Stimulated activated CD8-positive, alpha-beta memory T cell treated with anti-CD3 and anti-CD28 coated beads, Interleukin-12 subunit alpha, Interleukin-12 subunit beta, amount 100 ng/mL, for 24 hours (primary cell): Measurements from ENCODE around the gene JPT2.
"Not testable (repeated sequence)": the region's sequence is repeated elsewhere in the genome, so short reads cannot be mapped to it uniquely, and the experiment has no call there.

Experiments used
- DNase-seq: peaks from one replicate; pipeline ENCODE4 v3.0.0-alpha.2; 2020; ENCODE audit errors: extremely low read depth

JPT2 gene

DNA sequence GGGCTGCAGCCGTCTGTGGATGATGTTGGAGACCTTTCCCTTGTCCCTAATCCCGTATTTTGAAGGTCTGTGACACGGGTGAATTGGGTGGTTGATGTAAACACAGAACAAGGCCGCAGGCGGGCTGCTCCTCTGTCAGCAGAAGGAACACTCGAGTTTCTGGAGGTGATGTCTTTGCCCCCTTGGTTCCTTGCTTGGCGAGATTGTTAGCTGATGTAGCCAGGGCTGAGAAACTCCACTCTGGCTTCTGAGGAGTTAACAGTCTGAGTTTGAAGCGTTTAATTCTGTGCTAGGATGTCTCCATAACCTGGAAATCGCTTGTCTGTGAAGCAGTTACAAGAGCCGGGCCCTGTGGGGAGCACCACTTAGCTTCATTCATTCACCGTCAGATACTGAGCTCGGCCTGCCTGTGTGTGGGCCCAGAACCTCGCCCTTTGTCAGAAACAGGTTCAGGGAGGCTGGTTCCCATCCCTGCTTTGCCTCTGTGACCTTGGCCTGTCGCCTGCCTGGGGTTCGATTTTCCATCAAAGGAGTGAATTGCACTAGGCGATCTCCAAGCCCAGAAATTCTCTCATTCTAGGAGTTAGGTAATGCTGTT, 29.2 kb downstream of the JPT2 start:
- DNase-seq, result no peak

DNA sequence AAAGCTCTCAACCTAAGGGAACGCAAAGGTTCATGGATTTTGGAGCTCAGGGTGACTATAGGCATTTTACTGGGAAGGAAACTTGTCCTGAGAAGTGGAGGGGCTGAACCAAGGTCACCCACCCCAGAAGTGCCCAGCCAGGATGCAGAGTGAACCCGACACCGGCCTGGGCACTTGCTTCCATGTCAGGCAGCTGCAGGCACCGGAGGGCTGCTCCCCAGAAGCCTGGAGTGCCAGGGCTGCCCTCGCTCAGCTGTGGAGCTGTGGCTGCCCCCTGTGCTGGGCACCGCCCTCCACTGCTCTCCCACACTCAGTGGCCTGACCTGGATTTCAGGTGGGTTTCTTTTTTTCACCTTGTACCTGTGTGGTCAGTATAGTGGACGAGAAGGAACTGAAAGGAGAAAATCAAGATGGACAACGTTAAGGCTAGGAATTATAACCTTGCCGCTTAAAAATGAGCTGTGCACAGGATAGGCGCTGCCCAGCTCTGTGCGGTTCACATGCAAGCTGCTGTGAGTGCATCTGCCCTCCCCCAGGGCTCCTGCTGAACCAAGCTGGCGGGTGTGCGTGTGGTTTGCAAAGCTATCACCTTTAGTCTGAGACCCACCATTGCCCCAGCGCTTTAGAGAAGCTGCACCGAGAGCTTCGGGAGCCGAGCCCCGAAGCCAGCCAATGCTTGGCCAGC, 30.1 kb downstream of the JPT2 start:
- no peak for DNase-seq

DNA sequence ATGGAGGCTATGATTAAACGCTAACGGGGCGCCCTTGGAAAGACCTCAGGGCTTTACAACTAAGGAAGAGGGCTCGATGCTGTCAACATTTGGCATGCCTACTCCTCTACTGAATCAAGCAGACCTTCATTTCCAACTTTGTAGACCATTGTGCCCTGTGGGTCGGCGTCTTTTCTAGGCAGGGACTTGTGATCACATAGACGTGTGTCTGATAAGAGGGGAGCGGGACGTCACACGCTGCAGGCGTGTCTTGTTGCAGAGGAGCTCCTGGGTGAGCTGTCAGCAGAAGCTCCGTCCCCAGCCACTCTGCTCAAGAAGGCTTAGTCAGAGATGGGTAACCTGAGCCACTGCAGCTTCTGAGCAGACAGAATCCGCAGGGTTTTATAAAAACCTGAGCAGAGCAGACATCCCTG, 30.7 kb downstream of the JPT2 start:
- no peak for DNase-seq

DNA sequence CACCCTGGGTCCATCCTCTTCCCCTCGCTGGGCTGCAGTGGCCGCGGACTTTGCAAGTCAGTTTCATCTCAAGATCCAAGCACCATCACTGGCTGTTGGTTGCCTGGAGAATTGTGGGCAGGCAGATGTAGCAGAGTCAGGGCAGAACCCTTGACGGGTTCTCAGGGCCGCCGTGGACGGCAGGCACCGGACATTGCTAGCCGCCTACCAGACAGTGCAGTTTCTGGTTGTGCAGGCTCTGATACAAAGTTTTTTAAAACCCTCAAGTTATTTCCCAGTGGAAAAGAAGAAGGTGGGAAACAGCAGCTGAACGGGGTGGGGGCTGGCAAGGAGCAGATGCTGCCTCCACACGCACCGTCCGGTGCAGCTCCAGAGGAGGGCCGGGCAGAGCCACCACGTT, 31.3 kb downstream of the JPT2 start:
- no peak for DNase-seq

DNA sequence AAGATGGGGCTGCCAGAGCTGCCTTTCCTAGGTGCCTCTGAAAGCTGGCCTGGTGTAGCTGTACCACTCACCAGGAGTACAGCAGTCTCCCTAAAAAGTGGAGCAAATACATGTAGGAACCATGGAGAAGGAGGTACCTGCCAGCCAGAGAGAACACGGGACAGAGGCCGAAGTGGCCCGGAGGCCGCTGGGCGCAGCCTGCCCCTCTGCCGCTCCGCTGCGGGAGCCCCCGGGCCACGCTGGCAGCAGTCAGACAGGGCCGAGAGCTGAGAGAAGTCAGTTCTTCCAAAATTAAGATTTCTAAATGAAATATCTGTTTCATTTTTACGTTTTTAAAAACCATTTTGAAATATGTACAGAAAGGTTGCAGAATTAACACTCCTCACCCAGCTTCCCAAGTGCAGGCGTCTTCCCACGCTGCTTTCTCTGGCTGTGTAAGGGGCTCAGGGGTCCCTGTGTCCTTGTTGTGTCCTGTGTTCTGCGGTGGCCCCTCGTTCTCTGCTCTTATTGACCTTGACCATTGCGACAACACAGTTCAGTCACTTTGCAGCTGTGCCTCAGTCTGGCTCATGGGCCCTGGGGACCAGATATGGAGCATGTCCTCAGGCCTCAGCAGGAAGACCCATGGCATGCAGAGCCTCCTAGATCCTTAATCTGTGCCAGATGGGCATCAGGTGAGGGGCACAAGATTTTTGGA, 32.9 kb downstream of the JPT2 start:
- no peak for DNase-seq

DNA sequence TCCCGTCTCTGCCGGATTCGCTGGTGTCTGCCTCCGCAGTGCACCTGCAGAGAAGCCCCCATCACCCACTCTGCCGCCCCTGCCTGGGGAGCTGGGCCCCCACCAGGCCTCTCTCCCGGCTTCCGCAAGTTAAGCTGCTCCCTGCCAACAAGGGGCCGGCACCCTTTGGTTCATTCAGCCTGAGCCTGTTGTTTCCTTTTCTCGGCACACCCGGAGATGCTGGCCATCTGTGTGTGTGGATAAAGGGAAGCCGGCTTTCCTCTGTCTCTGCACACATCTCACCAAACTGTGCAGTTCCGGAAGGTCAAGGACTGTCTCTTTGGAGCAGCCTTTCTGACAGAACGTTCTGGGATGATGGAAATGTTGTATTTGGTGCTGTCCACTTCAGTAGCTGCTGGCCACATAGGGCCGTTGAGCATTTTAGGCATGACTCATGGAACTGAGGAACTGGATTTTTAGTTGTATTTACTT, 34.7 kb downstream of the JPT2 start:
- DNase-seq, result no peak

DNA sequence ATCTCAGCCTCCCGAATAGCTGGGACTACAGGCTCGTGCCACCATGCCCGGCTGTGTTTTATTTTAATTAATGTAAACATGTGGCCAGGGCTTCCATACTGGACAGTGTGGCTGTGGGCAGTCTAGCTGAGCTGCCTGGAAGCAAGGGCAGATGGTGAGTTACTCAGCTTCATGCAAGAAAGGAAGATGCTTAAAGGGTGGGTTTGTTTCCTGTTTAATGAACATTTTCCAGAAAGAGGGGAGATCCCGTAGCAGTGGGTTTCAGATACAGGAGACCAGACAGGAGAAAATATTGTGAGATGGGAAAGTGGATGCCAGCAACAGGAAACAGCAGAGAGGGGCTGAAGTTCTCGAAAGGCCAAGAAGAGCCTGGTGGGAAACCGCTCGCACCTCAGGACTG, 35.3 kb downstream of the JPT2 start:
- DNase-seq, result no peak

DNA sequence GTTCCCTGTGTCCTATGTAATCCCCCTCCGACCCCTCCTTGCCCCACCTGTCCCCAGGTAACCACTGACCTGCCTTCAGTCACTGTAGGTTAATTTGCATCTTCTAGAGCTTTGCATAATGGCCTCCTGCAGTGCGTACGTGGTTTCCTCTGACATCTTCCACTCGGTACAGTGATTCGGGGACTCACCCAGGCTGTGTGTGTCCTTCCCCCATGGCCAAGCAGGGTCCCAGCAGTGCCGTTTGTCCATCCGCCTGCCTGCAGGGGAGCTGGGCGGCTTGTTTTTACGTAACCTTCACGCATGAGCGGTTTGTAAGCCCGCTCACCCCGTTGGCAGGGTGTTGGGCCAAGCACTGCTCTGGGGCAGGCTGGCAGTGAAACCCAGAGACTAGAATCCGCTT, 35.9 kb downstream of the JPT2 start:
- DNase-seq, result no peak

DNA sequence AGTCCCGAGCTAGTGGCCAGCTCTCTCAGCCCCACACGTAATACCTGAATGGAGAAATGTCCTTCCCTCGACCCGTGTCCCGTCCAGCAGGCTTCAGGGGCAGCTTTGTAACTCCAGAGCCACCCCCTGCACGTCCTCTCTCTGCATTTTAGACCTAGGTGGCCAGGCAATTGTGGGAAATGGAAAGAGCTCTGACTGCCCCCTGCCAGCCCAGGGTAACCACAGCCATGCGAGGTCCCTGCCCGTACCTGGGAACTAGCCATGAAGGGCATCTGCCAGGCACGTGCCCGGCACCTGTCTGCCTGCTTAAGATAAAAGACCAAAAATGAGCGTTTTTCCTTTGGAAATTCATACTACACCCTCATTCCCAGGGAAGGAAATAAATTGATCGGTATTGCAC, 37.1 kb downstream of the JPT2 start:
- DNase-seq, result no peak

DNA sequence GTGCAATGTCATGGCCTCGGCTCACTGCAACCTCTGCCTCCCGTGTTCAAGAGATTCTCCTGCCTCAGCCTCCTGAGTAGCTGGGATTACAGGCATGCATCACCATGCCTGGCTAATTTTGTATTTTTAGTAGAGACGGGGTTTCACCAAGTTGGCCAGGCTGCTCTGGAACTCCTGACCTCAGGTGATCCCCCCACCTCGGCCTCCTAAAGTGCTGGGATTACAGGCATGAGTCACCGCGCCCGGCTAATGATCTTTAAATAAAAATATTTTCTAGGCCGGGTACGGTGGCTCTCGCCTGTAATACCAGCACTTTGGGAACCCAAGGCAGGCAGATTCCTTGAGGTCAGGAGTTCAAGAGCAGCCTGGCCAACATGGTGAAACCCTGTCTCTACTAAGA, 40.2 kb downstream of the JPT2 start:
- DNase-seq, result not testable (repeated sequence)

DNA sequence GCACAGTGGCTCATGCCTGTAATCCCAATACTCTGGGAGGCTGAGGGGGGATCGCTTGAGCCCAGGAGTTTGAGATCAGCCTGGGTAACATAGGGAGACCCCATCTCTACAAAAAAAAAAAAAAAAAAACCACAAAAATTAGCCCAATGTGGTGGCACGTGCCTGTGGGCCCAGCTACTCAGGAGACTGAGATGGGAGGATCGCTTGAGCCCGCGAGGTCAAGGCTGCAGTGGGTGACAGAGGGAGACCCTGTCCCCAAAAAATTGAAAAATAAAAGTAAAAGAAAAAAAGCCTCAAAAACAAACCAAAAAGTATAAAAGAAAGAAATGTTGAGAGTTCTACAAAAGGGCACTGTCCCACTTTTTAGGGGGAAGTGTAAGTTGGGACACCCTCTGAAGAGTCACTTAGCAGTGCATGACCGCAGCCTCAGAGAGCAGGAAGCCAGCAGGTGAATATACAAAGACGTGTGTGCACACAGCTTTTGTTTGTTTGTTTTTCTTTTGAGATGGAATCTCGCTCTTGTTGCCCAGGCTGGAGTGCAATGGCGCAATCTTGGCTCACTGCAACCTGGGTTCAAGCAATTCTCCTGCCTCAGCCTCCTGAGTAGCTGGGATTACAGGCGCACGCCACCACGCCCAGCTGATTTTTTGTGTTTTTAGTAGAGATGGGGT, 41.6 kb downstream of the JPT2 start:
- not testable (repeated sequence) for DNase-seq

DNA sequence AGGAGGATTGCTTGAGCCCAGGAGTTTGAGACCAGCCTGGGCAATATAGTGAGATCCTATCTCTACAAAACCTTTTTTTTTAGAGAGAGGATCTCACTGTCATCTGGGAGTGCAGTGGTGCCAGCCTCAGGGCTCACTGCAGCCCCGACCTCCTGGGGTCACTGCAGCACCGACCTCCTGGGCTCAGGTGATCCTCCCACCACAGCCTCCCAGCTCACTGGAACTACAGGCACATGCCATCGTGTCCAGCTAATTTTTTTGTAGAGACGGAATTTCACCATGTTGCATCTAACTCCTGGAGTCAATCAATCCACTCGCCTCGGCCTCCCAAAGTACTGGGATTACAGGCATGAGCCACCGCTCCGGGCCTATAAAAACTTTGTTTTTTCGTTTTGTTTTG, 43.3 kb downstream of the JPT2 start:
- no peak for DNase-seq

DNA sequence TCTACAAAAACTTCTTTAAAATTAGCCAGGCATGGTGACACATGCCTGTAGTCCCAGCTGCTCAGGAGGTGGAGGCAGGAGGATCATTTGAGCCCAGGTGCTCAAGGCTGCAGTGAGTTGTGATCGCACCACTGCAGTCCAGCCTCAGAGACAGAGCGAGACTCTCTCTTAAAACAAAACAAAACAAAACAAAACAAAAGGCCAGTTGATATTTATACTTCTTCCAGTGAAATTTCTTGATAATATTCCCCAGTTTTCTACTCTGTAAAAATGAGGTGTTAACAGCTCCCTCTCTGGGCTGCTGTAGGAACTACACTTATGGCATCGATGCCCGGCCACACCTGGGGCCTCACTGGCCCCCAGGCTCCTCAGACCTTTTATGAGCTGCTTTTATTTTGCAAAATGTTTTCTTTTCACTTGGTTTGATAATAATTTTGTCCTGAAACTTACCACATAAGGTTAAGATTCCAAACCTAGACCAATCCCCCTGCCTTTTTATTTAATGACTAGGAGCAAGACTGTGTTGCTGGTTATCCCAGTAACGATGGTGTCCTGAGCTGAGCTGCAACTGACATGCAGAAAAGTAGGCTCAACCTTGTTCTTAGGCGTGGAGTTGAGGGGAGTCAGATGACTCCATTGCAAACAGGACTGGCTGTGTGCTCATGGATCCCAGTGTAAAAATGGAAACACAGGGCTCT, 45.5 kb downstream of the JPT2 start:
- DNase-seq, result no peak

DNA sequence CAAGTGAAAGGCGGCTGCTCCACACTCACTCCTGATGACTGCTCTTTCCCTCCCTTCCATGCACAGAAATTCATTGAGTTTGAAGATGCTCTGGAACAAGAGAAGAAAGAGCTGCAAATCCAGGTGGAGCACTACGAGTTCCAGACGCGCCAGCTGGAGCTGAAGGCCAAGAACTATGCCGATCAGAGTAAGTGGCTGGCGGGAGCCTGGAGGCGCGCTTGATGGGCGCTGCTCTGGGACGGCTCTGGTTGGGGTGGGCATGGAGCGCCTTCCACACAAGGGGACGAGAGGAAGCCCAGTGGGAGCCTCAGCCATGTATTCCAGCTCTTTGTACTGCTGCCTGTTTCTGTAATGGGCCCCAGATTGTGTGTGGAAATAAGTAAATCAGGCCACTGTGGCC, 46.4 kb downstream of the JPT2 start:
- no peak for DNase-seq

DNA sequence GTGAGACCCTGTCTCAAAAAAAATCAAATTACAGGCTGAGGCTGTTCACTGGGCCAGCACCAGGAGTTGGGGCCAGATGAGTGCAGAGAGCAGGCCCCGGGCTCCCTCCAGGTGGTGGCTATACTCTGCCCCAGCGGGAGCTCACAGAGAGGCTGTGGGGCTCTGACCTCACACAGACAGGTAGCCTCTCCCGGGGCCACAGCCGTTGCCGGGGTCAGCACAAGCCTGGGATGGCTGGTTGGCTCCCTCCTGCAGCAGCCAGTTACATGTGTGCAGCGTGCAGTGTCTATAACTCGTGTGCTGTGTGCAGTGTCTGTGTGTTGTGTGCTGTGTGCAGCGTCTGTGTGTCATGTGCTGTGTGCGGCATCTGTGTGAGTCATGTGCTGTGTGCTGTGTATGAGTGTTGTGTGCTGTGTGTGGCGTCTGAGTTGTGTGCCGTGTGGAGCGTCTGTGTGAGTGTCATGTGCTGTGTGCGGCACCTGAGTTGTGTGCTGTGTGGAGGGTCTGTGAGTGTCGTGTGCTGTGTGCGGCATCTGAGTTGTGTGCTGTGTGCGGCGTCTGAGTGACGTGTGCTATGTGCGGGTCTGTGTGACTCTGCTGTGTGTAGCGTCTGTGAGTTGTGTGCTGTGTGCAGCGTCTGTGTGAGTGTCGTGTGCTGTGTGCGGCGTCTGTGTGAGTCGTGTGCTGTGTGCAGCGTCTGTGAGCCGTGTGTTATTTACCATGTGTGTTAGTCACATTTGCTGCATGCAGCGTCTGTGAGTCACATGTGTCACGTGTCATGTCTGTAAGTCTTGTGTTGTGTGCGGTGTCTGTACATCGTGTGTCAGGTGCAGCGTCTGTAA, 48.8 kb downstream of the JPT2 start:
- no peak for DNase-seq

DNA sequence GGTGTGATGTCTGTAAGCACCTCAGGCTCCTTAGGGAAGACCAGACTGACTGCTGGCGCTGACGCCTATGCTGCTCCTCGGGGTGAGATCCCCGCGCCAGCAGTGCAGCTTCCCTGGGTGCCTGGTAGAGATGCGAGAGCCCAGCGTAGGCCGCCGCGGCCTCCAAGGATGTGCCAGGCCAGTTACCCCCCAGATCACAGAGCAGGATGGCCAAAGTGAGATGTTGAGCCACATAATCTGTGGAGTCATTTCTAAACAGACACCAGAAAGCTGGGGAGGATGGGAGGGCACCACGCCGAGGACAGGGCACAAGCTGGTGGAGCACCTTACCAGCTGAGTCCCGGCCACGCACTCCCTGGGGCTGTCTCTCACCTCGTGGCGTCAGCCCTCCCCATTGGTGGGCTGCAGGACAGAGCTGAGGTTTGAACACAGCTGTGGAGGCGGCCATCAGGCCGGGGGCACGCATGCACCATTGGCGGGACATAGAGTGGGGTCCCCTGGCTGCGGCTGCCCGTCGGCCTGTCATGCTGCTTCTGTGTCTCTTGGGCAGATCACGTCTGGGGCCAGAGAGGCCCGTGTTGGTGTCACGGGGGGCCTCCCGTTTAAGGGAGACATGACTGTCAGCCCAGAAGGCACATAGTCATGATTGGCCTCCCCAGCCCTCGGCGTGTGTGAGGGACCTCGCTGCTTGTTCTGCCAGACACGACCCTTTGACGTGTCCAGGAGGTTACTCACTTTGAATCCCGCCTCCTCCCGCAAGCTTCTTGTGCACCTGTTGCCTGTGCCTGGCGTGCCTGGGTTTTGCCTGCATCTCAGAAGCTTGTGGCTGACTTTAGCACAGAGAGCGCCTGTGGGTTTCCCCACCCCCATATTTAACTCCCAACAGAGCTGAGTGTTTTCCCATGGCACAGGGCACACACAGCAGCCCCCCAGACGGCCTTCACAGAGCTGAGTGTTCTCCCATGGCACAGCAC, 49.9 kb downstream of the JPT2 start:
- DNase-seq, result no peak

DNA sequence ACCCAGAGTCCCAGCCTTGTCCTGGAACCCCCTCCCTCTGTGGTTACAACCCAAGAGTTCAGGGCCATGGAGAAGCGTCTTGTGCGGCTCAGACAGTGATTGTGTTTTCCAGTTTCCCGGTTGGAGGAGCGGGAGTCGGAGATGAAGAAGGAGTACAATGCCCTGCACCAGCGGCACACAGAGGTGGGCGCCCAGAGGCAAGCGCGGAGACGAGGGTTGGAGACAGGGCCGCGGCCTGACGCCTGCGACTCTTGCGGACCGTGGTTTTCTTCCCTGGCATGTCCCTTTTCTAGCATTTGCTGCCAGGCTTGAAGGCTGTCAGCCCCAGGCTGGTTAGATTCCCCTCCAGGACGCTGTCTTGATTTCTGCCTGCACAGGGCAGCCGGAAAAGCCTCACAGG, 50.9 kb downstream of the JPT2 start:
- no peak for DNase-seq

DNA sequence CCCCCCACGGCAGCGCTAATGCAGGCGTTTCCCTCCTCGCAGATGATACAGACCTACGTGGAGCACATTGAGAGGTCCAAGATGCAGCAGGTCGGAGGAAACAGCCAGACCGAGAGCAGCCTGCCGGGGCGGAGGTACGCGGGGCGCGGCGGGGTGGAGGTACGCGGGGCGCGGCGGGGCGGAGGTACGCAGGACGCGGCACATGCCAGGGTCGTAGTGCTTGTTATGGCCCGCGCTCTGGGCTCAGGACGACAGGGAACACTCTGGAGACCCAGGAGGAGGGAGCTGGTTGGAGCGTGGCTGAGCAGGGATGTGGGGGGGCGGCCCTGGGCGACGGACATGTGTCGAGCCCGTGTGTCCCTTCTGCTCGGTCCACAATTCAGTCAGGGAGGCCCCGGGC, 51.4 kb downstream of the JPT2 start:
- no peak for DNase-seq

DNA sequence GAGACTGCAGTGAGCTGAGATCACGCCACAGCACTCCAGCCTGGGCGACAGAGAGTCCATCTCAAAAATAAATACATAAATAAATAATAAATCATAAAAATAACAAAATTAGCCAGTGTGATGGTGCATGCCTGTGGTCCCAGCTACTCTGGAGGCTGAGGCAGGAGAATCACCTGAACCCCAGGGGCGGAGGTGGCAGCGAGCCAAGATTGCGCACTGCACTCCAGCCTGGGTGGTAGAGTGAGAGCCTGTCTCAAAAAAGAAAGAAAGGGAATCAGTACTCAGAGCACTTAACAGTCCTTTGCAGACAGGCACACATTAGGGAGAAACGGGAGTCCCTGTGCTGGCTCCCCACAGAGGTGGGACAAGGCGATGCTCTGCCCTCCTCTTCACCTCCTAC, 53.0 kb downstream of the JPT2 start:
- DNase-seq, result no peak

DNA sequence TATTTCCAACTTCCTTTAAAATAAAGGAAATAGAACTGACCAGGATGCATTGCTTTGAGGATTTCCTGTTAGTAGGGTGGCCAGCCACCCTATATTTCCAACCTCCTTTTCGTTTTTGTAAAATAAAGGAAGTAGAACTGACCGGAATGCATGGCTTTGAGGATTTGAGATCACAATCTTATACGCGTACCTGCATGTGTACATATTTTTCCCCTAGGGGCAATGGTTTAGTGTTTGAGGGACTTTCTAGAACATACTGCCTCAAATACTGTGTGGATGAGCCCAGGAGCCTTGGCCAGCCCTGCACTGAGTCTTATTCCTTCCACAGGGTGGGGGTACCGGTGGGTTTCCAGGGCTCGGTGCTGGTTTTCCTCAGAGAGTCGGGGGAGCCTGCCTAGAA, 53.5 kb downstream of the JPT2 start:
- DNase-seq, result no peak
